ENCODE data around the gene VSIG1. TPM values are rescaled to one million over a fixed set of nuclear protein-coding genes. Genes with fewer than 3 reads are reported as not detected.
A peak's percentile ranks its signal among the peaks of the same experiment; 100 is the strongest.

Gene VSIG1
- total and polyA plus RNA-seq, 2 of the 8 experiments (the other 6 are each of a cell fraction or from before 2014, with no cell fraction given) = 2.2 to 2.9 TPM

GRCh38 chrX:108091264-108091877 lies 46.5 kb downstream of the VSIG1 start, which contains the start of the genes ATG4A and PSMD10 (continued):
- TF ChIP-seq SIRT6 (IDR thresholded peaks at IDR 0.05; ENCODE audit: low read length) (no peak), SP1 (IDR thresholded peaks at IDR 0.05; ENCODE audit: low read depth, low read length) (no peak), CREB1 (IDR thresholded peaks at IDR 0.05) (peak; percentile 85), ATF2 (IDR thresholded peaks at IDR 0.05; ENCODE audit: low read length) (no peak), SP2 (IDR thresholded peaks at IDR 0.05; ENCODE audit: low read length) (no peak), PHF8 (conservative IDR thresholded peaks at IDR 0.05; ENCODE audit: low read depth, low read length) (peak; percentile 79), BRCA1 (IDR thresholded peaks at IDR 0.05; ENCODE audit: low read depth, low read length) (no peak), GABPA (IDR thresholded peaks at IDR 0.05; ENCODE audit: borderline replicate concordance, insufficient read depth, low read length) (no peak), EGR1 (IDR thresholded peaks at IDR 0.05; ENCODE audit: borderline replicate concordance, low read depth, low read length) (no peak)
- TF ChIP-seq, protein P1, sequence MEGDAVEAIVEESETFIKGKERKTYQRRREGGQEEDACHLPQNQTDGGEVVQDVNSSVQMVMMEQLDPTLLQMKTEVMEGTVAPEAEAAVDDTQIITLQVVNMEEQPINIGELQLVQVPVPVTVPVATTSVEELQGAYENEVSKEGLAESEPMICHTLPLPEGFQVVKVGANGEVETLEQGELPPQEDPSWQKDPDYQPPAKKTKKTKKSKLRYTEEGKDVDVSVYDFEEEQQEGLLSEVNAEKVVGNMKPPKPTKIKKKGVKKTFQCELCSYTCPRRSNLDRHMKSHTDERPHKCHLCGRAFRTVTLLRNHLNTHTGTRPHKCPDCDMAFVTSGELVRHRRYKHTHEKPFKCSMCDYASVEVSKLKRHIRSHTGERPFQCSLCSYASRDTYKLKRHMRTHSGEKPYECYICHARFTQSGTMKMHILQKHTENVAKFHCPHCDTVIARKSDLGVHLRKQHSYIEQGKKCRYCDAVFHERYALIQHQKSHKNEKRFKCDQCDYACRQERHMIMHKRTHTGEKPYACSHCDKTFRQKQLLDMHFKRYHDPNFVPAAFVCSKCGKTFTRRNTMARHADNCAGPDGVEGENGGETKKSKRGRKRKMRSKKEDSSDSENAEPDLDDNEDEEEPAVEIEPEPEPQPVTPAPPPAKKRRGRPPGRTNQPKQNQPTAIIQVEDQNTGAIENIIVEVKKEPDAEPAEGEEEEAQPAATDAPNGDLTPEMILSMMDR (IDR thresholded peaks at IDR 0.05; ENCODE audit: control extremely low read depth in 1 of 3, insufficient read depth in 1 of 3, low read depth in 1 of 3, low read length in 3 of 3) = no peak
